Parathyroid adenoma (tissue), 2 donors: Measurements from ENCODE around the gene CLMN.

ENCODE experiments used
- H2AFZ ChIP-seq: fragments of 300-600 bp; sonication (generic); one replicate; pipeline ENCODE4 v1.7.0; 2017; ENCODE audit warnings: antibody characterized with exemption, mild to moderate bottlenecking
- H3K27ac ChIP-seq: fragments of 300-600 bp; sonication (generic); one replicate; pipeline ENCODE4 v1.7.0; 2017
- H3K27me3 ChIP-seq: fragments of 300-600 bp; sonication (generic); one replicate; pipeline ENCODE4 v1.7.0; 2017; ENCODE audit warnings: low read length; ENCODE audit not compliant: control insufficient read depth, insufficient read depth
- H3K36me3 ChIP-seq: fragments of 300-600 bp; sonication (generic); one replicate; pipeline ENCODE4 v1.7.0; 2017; ENCODE audit warnings: low read length; ENCODE audit not compliant: control insufficient read depth, insufficient read depth
- H3K4me1 ChIP-seq: fragments of 300-600 bp; sonication (generic); one replicate; pipeline ENCODE4 v1.7.0; 2017; ENCODE audit warnings: control low read depth
- H3K4me2 ChIP-seq: fragments of 300-600 bp; sonication (generic); one replicate; pipeline ENCODE4 v1.7.0; 2017; ENCODE audit warnings: low read length
- H3K4me3 ChIP-seq: fragments of 300-600 bp; sonication (generic); one replicate; pipeline ENCODE4 v1.7.0; 2017; ENCODE audit warnings: low read depth, low read length
- H3K79me2 ChIP-seq: fragments of 300-600 bp; sonication (generic); one replicate; pipeline ENCODE4 v1.7.0; 2017; ENCODE audit warnings: control low read depth
- H3K9ac ChIP-seq: fragments of 300-600 bp; sonication (generic); one replicate; pipeline ENCODE4 v1.7.0; 2017; ENCODE audit warnings: mild to moderate bottlenecking
- H3K9me3 ChIP-seq: fragments of 300-600 bp; sonication (generic); one replicate; pipeline ENCODE4 v1.7.0; 2017; ENCODE audit warnings: low read length; ENCODE audit not compliant: control insufficient read depth
- TF ChIP-seq, protein P1 (sequence below): fragments of 300-600 bp; sonication (generic); IDR thresholded peaks from one replicate; pipeline ENCODE4 v1.7.0; 2017; ENCODE audit warnings: antibody characterized with exemption, mild to moderate bottlenecking
- donor health status: primary hyperparathyroidism.

The CLMN gene

DNA sequence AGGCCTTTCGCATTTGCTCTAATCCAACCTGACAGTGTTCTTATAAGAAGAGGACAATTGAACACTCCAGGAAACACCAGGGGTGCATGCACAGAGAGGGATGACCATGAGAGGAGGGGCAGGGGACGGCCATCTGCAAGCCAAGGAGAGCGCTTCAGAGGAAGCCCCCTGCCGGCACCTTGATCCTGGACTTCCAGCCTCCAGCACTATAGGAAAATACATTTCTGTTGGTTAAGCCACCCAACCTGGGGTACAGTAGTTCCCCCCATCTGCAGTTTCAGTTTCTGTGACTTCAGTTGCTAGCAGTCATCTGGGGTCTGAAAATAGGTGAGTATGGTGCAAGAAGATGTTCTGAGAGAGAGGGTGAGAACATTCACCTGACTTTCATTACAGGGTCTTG is 64.7 kb downstream of the CLMN start:
- no peak overlapping the region for H3K9ac ChIP-seq
- H3K4me1 ChIP-seq: no peaks in the 10 kb centered on the region
- no peak overlapping the region for H3K4me2 ChIP-seq
- H2AFZ ChIP-seq: no peak overlapping the region
- H3K4me3 ChIP-seq: no peak overlapping the region
- no peak overlapping the region for H3K27ac ChIP-seq
- H3K79me2 ChIP-seq: no peaks in the 10 kb centered on the region
- H3K27me3 ChIP-seq: no peaks in the 10 kb centered on the region
- TF ChIP-seq, protein P1, sequence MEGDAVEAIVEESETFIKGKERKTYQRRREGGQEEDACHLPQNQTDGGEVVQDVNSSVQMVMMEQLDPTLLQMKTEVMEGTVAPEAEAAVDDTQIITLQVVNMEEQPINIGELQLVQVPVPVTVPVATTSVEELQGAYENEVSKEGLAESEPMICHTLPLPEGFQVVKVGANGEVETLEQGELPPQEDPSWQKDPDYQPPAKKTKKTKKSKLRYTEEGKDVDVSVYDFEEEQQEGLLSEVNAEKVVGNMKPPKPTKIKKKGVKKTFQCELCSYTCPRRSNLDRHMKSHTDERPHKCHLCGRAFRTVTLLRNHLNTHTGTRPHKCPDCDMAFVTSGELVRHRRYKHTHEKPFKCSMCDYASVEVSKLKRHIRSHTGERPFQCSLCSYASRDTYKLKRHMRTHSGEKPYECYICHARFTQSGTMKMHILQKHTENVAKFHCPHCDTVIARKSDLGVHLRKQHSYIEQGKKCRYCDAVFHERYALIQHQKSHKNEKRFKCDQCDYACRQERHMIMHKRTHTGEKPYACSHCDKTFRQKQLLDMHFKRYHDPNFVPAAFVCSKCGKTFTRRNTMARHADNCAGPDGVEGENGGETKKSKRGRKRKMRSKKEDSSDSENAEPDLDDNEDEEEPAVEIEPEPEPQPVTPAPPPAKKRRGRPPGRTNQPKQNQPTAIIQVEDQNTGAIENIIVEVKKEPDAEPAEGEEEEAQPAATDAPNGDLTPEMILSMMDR: no peak
- H3K9me3 ChIP-seq: no peaks in the 10 kb centered on the region
- no peaks in the 10 kb centered on the region for H3K36me3 ChIP-seq

DNA sequence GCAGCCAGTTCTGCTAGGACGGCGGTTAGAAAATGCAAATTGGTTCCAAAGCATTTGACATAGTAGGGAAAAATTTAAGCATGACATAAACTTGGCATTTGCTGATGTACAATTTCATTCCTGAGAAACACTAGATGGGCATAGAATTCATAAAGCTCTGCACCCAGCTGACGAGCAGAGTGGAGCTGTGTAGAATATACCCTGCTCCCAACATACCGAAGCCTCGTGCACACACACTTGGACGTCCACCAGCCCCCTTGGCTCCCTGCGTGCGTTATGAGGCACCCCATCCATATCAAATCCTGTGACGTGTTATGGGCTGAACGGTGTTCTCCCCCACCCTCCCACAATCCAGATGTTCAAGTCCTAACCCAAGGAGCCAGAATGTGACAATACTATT is 65.4 kb downstream of the CLMN start:
- TF ChIP-seq, protein P1: no peak
- Histone ChIP-seq H3K4me1 (no peaks in the 10 kb centered on the region), H3K4me3 (no peak overlapping the region), H2AFZ (no peak overlapping the region), H3K79me2 (no peaks in the 10 kb centered on the region), H3K4me2 (no peak overlapping the region), H3K27me3 (no peaks in the 10 kb centered on the region), H3K9ac (no peak overlapping the region), H3K9me3 (no peaks in the 10 kb centered on the region), H3K36me3 (no peaks in the 10 kb centered on the region), H3K27ac (no peak overlapping the region)

DNA sequence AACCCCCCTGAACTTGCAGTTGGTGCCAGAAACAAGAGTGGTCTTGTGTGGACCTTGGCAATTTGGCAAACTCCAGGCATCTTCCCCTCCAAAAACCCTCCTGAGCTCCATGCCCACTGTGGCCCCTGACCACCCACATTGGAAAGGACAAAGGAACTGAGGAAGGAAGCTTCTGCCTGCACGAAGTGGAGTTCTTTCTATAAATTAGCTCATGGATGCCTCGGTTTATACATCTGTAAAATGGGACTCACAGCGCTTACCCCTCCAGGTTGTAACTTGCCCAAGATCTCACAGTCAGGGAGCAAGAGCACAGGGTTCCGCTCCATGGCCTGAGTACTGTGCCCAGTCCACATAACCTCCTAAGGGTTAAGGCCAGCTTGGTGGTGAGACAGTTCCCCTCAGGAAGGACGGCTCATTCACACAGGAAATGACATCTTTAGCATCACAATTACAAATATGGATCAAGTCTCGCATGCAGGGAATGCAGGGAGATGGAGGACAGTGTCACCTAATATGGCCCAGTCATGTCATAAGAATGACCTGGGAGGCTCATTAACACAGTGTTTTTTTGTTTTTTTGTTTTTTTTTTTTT is 66.6 kb downstream of the CLMN start:
- Histone ChIP-seq H3K4me1 (no peaks in the 10 kb centered on the region), H3K27ac (no peak overlapping the region), H2AFZ (no peak overlapping the region), H3K79me2 (no peaks in the 10 kb centered on the region), H3K36me3 (no peaks in the 10 kb centered on the region), H3K9ac (no peak overlapping the region), H3K27me3 (no peaks in the 10 kb centered on the region), H3K4me2 (no peak overlapping the region), H3K9me3 (no peaks in the 10 kb centered on the region), H3K4me3 (no peak overlapping the region)
- TF ChIP-seq, protein P1: no peak

DNA sequence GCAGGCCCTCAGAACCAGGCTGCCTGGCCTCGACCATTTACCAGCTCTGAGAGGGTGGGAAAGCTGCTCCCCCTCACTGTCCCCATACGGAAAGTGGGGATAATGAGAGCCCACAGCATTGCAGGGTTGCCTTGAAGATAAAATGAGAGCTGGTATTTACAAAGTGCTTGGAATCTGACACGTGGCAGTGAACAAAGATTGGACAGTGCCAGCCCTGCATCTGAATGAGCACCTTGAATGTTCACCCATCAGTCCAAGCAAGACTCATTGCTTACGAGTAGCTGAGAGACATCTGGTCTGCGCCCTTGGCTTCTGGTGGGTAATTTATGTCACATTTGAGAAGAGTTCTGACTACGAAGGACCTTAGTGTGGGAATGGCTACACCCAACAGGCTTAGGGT is 67.5 kb downstream of the CLMN start:
- Histone ChIP-seq H3K27ac (no peak overlapping the region), H3K4me3 (no peak overlapping the region), H2AFZ (no peak overlapping the region), H3K4me1 (no peaks in the 10 kb centered on the region), H3K9me3 (no peaks in the 10 kb centered on the region), H3K79me2 (no peaks in the 10 kb centered on the region), H3K27me3 (no peaks in the 10 kb centered on the region), H3K9ac (no peak overlapping the region), H3K36me3 (no peaks in the 10 kb centered on the region), H3K4me2 (no peak overlapping the region)
- TF ChIP-seq, protein P1: no peak

DNA sequence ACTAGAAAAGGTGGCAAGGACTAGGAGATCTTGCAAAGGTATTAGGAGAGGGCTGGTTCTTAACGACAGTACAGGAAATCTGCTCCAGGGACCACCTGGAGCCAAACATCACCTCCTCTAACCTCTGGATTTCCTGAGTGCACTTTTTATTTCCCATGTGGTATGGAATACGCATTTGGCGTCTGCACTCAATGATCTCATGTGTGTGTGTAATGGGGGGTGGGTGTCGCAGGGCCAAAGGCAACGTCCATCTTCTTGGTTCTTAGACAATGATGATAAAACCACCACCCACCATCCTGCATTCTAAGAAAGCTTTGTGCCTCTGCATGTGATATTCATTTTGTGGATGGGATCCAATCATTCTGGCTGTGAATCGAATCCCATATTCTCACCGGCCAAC is 68.8 kb downstream of the CLMN start:
- no peak overlapping the region for H3K4me3 ChIP-seq
- no peak overlapping the region for H2AFZ ChIP-seq
- H3K9ac ChIP-seq: no peak overlapping the region
- H3K4me2 ChIP-seq: no peak overlapping the region
- TF ChIP-seq, protein P1: no peak
- no peak overlapping the region for H3K27ac ChIP-seq
- no peaks in the 10 kb centered on the region for H3K4me1 ChIP-seq
- no peaks in the 10 kb centered on the region for H3K36me3 ChIP-seq
- no peaks in the 10 kb centered on the region for H3K79me2 ChIP-seq
- H3K27me3 ChIP-seq: no peaks in the 10 kb centered on the region
- H3K9me3 ChIP-seq: no peaks in the 10 kb centered on the region
